Lung (tissue), 12 donors: ENCODE measurements around the gene TMEM151B. TPM values are rescaled to one million over a fixed set of nuclear protein-coding genes. Genes with fewer than 3 reads are reported as not detected.

Experiments used
- ATAC-seq: fragments of 200-7000 bp; cut with Tn5 transposase; one replicate; pipeline ENCODE4 v1.9.1; 2020; ENCODE audit warnings: moderate number of reproducible peaks; ENCODE audit not compliant: insufficient read depth, low FRiP score
- DNase-seq, 3 donors: peaks; one replicate each; pipeline ENCODE4 v3.0.0-alpha.2; 2013 to 2017
- H3K27ac ChIP-seq, 2 donors: one replicate each; pipeline ENCODE4 v1.5.1; 2013; ENCODE audit warnings: mild to moderate bottlenecking in 2 of 2, moderate library complexity in 2 of 2, control low read depth in 1 of 2, inconsistent platforms in 1 of 2, low read depth in 1 of 2, low read length in 1 of 2
- H3K27me3 ChIP-seq, 3 donors: one replicate each; pipeline ENCODE4 v1.5.1; 2013; ENCODE audit warnings: low read length in 2 of 3; ENCODE audit not compliant: control insufficient read depth in 3 of 3, insufficient read depth in 3 of 3
- H3K36me3 ChIP-seq, 4 donors: one replicate each; pipeline ENCODE4 v1.5.1; 2013; ENCODE audit warnings: low read length in 4 of 4, mild to moderate bottlenecking in 1 of 4, moderate library complexity in 1 of 4; ENCODE audit not compliant: control insufficient read depth in 4 of 4, insufficient read depth in 4 of 4
- H3K4me1 ChIP-seq, 5 donors: one replicate each; pipeline ENCODE4 v1.5.1; 2013; ENCODE audit warnings: low read length in 5 of 5, mild to moderate bottlenecking in 2 of 5, moderate library complexity in 1 of 5; ENCODE audit not compliant: control insufficient read depth in 5 of 5, insufficient read depth in 5 of 5
- H3K4me3 ChIP-seq: one replicate; pipeline ENCODE4 v1.5.1; 2013; ENCODE audit warnings: mild to moderate bottlenecking, control low read depth, moderate library complexity
- H3K9ac ChIP-seq, 2 donors: one replicate each; pipeline ENCODE4 v1.5.1; 2013; ENCODE audit warnings: low read length in 2 of 2, control low read depth in 1 of 2; ENCODE audit not compliant: insufficient read depth in 1 of 2
- H3K9me3 ChIP-seq, 4 donors: one replicate each; pipeline ENCODE4 v1.5.1; 2013; ENCODE audit warnings: low read length in 3 of 4, mild to moderate bottlenecking in 1 of 4, moderate library complexity in 1 of 4; ENCODE audit not compliant: control insufficient read depth in 4 of 4, insufficient read depth in 3 of 4
- WGBS, 2 donors: extraction: QIAGEN DNeasy Blood & Tissue Kit; methylation state at CpG; one replicate each; pipeline ENCODE4 v1.1.7; 2013; 5-methylcytosine and 5-hydroxymethylcytosine counted together
- polyA plus RNA-seq, 2 donors: library from polyadenylated mRNA; stranded (reverse); fragments of 200-250 nt; gene quantifications; one replicate each; pipeline ENCODE4 v1.2.1, GENCODE V29; 2013
- total RNA-seq, 2 donors: library from RNA; depleted of rRNA in 1 of 2; stranded (reverse); fragments of >200 nt in 1 of 2; gene quantifications; one replicate each; pipeline ENCODE4 v1.2.1, GENCODE V29; 2014 to 2021
- TF ChIP-seq, protein P1 (sequence below): IDR thresholded peaks from 2 replicates; pipeline ENCODE4 v1.5.1; 2012; ENCODE audit warnings: mild to moderate bottlenecking; ENCODE audit errors: control extremely low read depth, extremely low read depth
- donor health status: control.
- donor health status: control.
- donor health status: Bipolar disorder and iron deficiency.
- donor health status: healthy.
- donor health status: DM: yes; HTN: yes; CAD: no.

The TMEM151B gene
- total and polyA plus RNA-seq, 4 donors, result 0.02 to 0.21 (median 0.08) TPM

DNA sequence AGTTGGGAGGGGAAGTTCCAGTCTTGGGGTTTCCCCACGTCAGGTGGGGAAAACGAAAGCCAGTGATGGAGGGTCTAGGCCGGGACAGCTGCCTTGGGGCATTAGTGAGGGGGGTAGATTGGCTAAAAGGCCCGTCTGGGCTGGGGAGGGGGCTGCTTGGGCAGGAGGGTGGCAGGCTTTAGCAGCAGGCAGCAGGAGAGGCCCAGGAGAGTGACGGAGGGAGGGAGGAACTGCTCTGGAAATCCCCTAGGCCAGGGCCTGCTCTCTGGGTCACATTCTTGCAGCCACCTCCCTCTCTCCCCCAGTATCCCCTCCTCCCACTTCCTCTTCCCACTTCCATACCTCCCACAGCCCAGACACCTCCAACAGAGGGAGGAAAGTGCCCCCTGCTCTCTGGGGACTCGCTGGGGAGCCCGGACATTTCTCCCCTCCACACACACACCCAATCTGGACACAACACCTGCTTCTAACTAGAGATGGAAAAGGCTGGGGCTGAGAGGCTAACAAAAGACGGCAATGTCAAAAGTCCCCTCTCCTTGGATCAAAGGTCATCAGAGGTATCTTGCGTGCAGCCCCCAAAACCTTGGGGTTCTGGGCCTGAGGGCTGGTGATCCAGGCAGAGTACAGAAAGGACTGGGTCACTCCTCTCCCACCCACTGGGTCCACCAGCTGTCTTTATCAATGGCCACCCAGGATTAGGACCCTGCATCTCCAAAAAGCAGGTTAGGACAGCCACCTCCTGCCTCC is 6.7 kb upstream of the TMEM151B start:
- peaks cover 6 to 26% (median 12%) of the 10 kb centered on the region in 5 donors for H3K4me1 ChIP-seq
- 21% methylated on average over 9 of the region's 9 CpGs for WGBS, 2 donors
- peaks cover 0 to 17% (median 9%) of the 10 kb centered on the region in 4 donors for H3K36me3 ChIP-seq
- TF ChIP-seq, protein P1, sequence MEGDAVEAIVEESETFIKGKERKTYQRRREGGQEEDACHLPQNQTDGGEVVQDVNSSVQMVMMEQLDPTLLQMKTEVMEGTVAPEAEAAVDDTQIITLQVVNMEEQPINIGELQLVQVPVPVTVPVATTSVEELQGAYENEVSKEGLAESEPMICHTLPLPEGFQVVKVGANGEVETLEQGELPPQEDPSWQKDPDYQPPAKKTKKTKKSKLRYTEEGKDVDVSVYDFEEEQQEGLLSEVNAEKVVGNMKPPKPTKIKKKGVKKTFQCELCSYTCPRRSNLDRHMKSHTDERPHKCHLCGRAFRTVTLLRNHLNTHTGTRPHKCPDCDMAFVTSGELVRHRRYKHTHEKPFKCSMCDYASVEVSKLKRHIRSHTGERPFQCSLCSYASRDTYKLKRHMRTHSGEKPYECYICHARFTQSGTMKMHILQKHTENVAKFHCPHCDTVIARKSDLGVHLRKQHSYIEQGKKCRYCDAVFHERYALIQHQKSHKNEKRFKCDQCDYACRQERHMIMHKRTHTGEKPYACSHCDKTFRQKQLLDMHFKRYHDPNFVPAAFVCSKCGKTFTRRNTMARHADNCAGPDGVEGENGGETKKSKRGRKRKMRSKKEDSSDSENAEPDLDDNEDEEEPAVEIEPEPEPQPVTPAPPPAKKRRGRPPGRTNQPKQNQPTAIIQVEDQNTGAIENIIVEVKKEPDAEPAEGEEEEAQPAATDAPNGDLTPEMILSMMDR, result no peak
- DNase-seq (peak in 1 of 3 donors; percentile 28), ATAC-seq (no peak)
- peaks cover 0 to 1% (median 0%) of the 10 kb centered on the region in 3 donors for H3K27me3 ChIP-seq
- peak overlapping the region in 1 of 2 donors; percentile 34 for H3K27ac ChIP-seq
- peak overlapping the region; percentile 13 for H3K4me3 ChIP-seq
- H3K9me3 ChIP-seq, result no peaks in the 10 kb centered on the region
- no peak overlapping the region for H3K9ac ChIP-seq

DNA sequence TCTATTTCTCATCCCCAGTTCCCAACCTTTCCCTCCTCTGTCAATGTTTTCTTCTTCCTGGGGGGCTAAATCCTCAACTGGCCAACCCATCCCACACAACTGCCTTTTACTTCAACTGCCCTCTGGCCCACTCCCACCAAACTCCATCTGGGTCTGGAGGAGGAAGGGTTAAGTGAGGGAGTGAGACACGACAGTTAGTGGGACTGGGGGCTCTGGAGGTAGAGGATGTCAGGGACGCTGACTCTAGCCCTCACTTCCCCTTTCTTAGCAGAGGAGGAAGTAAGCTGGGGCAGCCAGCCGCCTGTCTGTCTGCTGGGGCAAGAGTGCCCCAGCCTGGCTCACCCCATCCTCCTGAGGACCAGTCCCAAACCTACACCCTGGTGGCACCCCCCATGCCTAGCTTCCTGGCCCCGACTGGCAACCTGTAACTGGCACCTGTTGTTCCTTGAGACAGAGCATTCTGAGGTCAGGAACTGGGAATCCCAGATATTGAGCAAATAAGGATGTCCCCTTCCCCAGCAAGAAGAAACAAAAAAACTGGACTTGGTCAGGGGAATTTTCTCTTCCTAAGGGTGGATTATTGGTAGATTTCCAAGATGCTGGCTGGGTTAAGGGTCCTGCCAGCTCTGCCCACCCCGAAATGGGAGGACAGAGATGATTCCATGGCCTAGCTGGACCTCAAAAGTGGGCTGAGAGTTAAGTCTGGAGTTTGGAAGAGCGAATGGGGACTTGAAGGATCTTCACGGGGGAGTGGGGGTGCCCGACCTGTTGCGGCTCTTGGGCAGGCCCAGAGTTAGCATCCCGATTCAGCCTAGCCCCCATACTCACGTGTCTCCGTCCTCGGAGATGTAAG is 5.9 kb upstream of the TMEM151B start:
- H3K9me3 ChIP-seq, result no peaks in the 10 kb centered on the region
- peaks cover 0 to 10% (median 6%) of the 10 kb centered on the region in 3 donors for H3K27me3 ChIP-seq
- 0 to 5% methylated on average over 13 of the region's 13 CpGs for WGBS, 2 donors
- TF ChIP-seq, protein P1, result no peak
- H3K36me3 ChIP-seq, result peaks cover 0 to 14% (median 9%) of the 10 kb centered on the region in 4 donors
- peak; percentile 13 for ATAC-seq
- H3K4me3 ChIP-seq, result peak overlapping the region; percentile 87
- H3K9ac ChIP-seq, result peak overlapping the region in 1 of 2 donors; percentile 72
- H3K27ac ChIP-seq, result peak overlapping the region in 1 of 2 donors; percentile 89
- DNase-seq, result peak in 1 of 3 donors; percentile 80
- H3K4me1 ChIP-seq, result peaks cover 6 to 26% (median 12%) of the 10 kb centered on the region in 5 donors

DNA sequence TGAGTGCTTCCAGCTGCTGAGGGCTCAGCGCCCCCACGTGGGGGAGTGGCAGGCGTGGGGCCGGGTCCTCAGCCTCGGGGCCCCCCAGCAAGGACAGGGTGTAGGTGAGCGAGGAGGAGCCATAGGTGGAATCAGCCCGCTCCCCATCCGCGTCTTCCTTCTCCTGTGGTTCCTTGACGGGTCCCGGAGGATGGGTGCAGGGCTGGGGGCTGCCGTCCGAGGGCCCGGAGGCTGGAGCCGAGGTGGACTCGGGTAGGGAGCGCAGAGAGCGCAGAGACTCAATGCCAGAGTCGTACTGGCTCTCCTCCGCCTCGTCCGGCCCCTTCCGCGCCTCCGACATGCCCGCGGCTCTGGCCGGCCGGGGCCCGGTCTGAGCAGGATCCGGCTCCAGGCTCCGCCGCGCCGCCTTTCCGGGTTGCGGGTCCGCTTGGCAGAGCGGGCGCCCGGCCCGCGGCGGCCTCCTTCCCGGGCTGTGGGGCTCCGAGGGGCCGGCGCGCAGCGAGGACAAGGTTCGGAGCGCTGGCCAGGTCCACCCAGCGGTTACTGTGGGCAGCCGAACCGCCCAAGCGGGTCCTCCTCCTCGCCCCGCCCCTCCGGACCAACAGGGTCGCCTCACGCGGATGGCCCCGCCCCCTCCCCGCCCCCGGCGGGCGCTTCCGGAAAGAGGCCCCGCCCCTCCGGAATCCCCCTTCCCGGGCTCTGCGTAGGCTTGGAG is 5.1 kb upstream of the TMEM151B start, which contains the start of gene NFKBIE:
TSS of gene NFKBIE (minus strand) at position 545 of the 715 bp plus-strand sequence. CDS start at position 340, 205 bp downstream.
- Histone ChIP-seq H3K27me3 (peaks cover 0 to 17% (median 14%) of the 10 kb centered on the region in 3 donors), H3K36me3 (peaks cover 0 to 10% (median 7%) of the 10 kb centered on the region in 4 donors), H3K4me1 (peaks cover 6 to 26% (median 12%) of the 10 kb centered on the region in 5 donors), H3K9me3 (no peaks in the 10 kb centered on the region), H3K27ac (peak within 1 kb of the TSS; percentile 85 to 89), H3K4me3 (peak within 1 kb of the TSS; percentile 87), H3K9ac (peak within 1 kb of the TSS in 1 of 2 donors; percentile 72)
- peak; percentile 91 for ATAC-seq
- peak; percentile 94 to 97 (median 96) for DNase-seq
- 0 to 1% methylated on average over 35 to 72 of the region's 72 CpGs for WGBS, 2 donors
- TF ChIP-seq, protein P1, result peak; percentile 7
